OCI-LY1 (cell line): ENCODE data around the gene RNF224.

Source experiments
- H2AFZ ChIP-seq: fragments of 200-600 bp; sonication (generic), shearing (Covaris generic); 2 replicates; pipeline ENCODE4 v1.6.0; 2014; ENCODE audit warnings: antibody characterized with exemption, mild to moderate bottlenecking, low read length
- H3F3A ChIP-seq: fragments of 200-600 bp; sonication (generic), shearing (Covaris generic); 2 replicates; pipeline ENCODE4 v1.6.0; 2014; ENCODE audit warnings: mild to moderate bottlenecking, antibody characterized with exemption, low read length, moderate library complexity; ENCODE audit not compliant: insufficient read depth
- H3K27ac ChIP-seq: fragments of 200-600 bp; sonication (generic); 2 replicates; pipeline ENCODE4 v1.5.1; 2014; ENCODE audit warnings: low read length, mixed run types, mild to moderate bottlenecking, low read depth; ENCODE audit not compliant: poor library complexity, severe bottlenecking
- H3K27me3 ChIP-seq: fragments of 200-600 bp; sonication (generic); 2 replicates; pipeline ENCODE4 v1.6.0; 2014; ENCODE audit warnings: antibody characterized with exemption, mild to moderate bottlenecking, low read length, moderate library complexity; ENCODE audit not compliant: insufficient read depth
- H3K36me3 ChIP-seq: fragments of 200-600 bp; sonication (generic); 2 replicates; pipeline ENCODE4 v1.6.1; 2014; ENCODE audit warnings: mild to moderate bottlenecking, antibody characterized with exemption, low read length, moderate library complexity, mixed read lengths; ENCODE audit not compliant: insufficient read depth
- H3K4me1 ChIP-seq: fragments of 200-600 bp; sonication (generic); 2 replicates; pipeline ENCODE4 v1.5.1; 2014; ENCODE audit warnings: mild to moderate bottlenecking, low read length, moderate library complexity; ENCODE audit not compliant: insufficient read depth, severe bottlenecking
- H3K4me2 ChIP-seq: fragments of 200-600 bp; sonication (generic), shearing (Covaris generic); 2 replicates; pipeline ENCODE4 v1.6.1; 2014; ENCODE audit warnings: low read length
- H3K4me3 ChIP-seq: fragments of 200-600 bp; sonication (generic); 2 replicates; pipeline ENCODE4 v1.5.1; 2014; ENCODE audit warnings: low read length, low read depth, mild to moderate bottlenecking, mixed read lengths; ENCODE audit not compliant: poor library complexity, severe bottlenecking
- H3K79me2 ChIP-seq: fragments of 200-600 bp; shearing (Covaris generic); 2 replicates; pipeline ENCODE4 v1.6.1; 2016; ENCODE audit warnings: mixed run types, low read length, mixed read lengths; ENCODE audit not compliant: insufficient read depth
- H3K9ac ChIP-seq: fragments of 200-600 bp; sonication (generic), shearing (Covaris generic); 2 replicates; pipeline ENCODE4 v1.6.1; 2014; ENCODE audit warnings: mild to moderate bottlenecking, low read length, mixed read lengths
- H3K9me2 ChIP-seq: fragments of 200-600 bp; sonication (generic), shearing (Covaris generic); 2 replicates; pipeline ENCODE4 v1.6.1; 2014; ENCODE audit warnings: low read depth, mild to moderate bottlenecking, low read length, mixed read lengths
- H3K9me3 ChIP-seq: fragments of 200-600 bp; shearing (Covaris generic); 2 replicates; pipeline ENCODE4 v1.6.1; 2014; ENCODE audit warnings: low read length, mixed read lengths
- H4K20me1 ChIP-seq: fragments of 200-600 bp; sonication (generic), shearing (Covaris generic); 2 replicates; pipeline ENCODE4 v1.6.0; 2016; ENCODE audit warnings: mild to moderate bottlenecking, low read length; ENCODE audit not compliant: insufficient read depth
- CTCF ChIP-seq: fragments of 200-600 bp; sonication (generic), shearing (Covaris generic); IDR thresholded peaks from 2 replicates; pipeline ENCODE4 v1.5.1; 2017; ENCODE audit warnings: mild to moderate bottlenecking, antibody characterized with exemption, low read length, moderate library complexity, mixed read lengths
- EZH2 ChIP-seq: fragments of 200-600 bp; sonication (generic), shearing (Covaris generic); IDR thresholded peaks from 2 replicates; pipeline ENCODE4 v1.8.0; 2017; ENCODE audit warnings: borderline replicate concordance, mixed run types, mild to moderate bottlenecking, antibody characterized with exemption, low read length, moderate library complexity, mixed read lengths

Gene RNF224

GRCh38 chr9:137211532-137211931, 15.8 kb upstream of the RNF224 start:
- no peaks in the 10 kb centered on the region for H3K9me3 ChIP-seq
- no peaks in the 10 kb centered on the region for H3F3A ChIP-seq
- no peaks in the 10 kb centered on the region for H4K20me1 ChIP-seq
- no peak for TF ChIP-seq CTCF
- H3K36me3 ChIP-seq, result peaks cover 15% of the 10 kb centered on the region
- H2AFZ ChIP-seq, result no peak overlapping the region
- H3K9me2 ChIP-seq, result no peaks in the 10 kb centered on the region
- H3K27me3 ChIP-seq, result no peaks in the 10 kb centered on the region
- 0 out of 2 replicates have a peak, but pooled peaks cover under 1% of the 10 kb centered on the region for H3K79me2 ChIP-seq
- peaks cover 18% of the 10 kb centered on the region for H3K4me1 ChIP-seq
- no peak overlapping the region for H3K4me3 ChIP-seq
- H3K27ac ChIP-seq, result no peak overlapping the region
- H3K9ac ChIP-seq, result no peak overlapping the region
- no peak overlapping the region for H3K4me2 ChIP-seq

- H3K4me2 ChIP-seq, result peak overlapping the region; percentile 51; the same call in 1 of the 2 replicates
- no peak for TF ChIP-seq EZH2
- TF ChIP-seq CTCF, result peak; percentile 36; the same call in 1 of the 2 replicates
- H3K9me2 ChIP-seq, result no peaks in the 10 kb centered on the region
- H4K20me1 ChIP-seq, result no peaks in the 10 kb centered on the region
- H3K4me1 ChIP-seq, result peaks cover 20% of the 10 kb centered on the region
- no peaks in the 10 kb centered on the region for H3K9me3 ChIP-seq
- H3K79me2 ChIP-seq, result no peaks in the 10 kb centered on the region
- H3K27ac ChIP-seq, result no peak overlapping the region
- no peaks in the 10 kb centered on the region for H3F3A ChIP-seq
- no peak overlapping the region for H2AFZ ChIP-seq
- H3K9ac ChIP-seq, result no peak overlapping the region
- H3K36me3 ChIP-seq, result peaks cover 13% of the 10 kb centered on the region
- peak overlapping the region; percentile 29 for H3K4me3 ChIP-seq
- no peaks in the 10 kb centered on the region for H3K27me3 ChIP-seq
Measured at GRCh38 chr9:137212520-137212919, 14.8 kb upstream of the RNF224 start.

GRCh38 chr9:137213160-137214060, 13.9 kb upstream of the RNF224 start:
- H3K9me3 ChIP-seq, result no peaks in the 10 kb centered on the region
- no peaks in the 10 kb centered on the region for H3K27me3 ChIP-seq
- peak overlapping the region; percentile 29 for H3K4me3 ChIP-seq
- peaks cover 11% of the 10 kb centered on the region for H3K36me3 ChIP-seq
- TF ChIP-seq CTCF, result no peak
- TF ChIP-seq EZH2, result no peak
- H3K79me2 ChIP-seq, result no peaks in the 10 kb centered on the region
- H3K9ac ChIP-seq, result peak overlapping the region; percentile 36; the same call in 1 of the 2 replicates
- no peaks in the 10 kb centered on the region for H4K20me1 ChIP-seq
- H3F3A ChIP-seq, result no peaks in the 10 kb centered on the region
- no peaks in the 10 kb centered on the region for H3K9me2 ChIP-seq
- peaks cover 20% of the 10 kb centered on the region for H3K4me1 ChIP-seq
- no peak overlapping the region for H3K27ac ChIP-seq
- H2AFZ ChIP-seq, result no peak overlapping the region
- H3K4me2 ChIP-seq, result peak overlapping the region; percentile 51
